Measurements from ENCODE around the gene MYMK.

MYMK gene

GRCh38 chr9:133499132-133499891 lies 25.4 kb downstream of the MYMK start:
- DNase-seq = no peak

DNA sequence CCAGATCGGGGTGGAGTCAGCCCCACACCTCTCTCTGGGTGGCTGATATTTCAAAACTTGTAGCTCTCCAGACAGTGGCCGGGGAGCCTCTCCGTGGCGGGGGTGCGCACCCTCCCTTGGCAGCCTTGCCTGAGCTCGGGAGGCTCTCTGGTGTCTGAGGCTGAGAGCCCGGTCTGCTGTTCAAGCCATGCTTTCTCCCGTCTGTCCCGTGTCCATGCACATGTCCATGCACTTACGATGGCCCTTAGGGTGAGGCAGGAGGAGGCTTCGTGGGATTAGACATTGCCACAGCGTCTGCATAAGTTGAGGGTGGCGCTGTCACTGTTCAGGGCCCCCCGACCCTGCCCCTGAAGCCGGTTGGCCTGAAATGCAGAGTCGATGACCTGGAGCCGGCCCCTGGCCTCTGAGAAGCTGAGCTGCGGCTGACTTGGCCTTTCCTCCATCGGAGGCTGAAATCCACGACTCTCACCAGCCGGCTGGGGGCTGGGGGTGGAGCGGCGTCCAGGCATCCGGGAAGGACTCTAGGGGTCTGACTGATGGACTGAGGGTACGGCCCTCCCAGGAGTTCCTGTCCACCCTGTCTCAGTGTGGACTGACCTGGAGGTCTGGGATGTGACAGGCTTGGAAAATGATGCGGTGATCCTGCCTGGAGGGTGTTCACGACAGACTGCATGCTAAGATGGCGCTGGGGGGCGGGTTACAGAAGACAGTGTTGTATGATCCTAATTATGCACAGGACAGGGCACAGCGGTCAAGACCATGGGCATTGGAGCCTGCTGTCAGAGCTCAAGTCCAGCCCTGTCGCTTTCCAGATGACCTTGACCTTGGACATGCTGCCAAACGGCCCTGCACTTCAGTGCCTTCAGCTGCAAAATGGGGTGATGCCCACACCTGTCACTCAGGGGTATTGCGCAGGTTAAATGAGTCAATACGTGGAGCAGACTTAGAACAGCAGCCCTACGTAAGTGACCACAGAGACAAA lies 27.6 kb downstream of the MYMK start:
- no peak for DNase-seq

- DNase-seq = no peak
These were observed 29.1 kb downstream of the MYMK start for GRCh38 chr9:133495327-133496293.

- no peak for DNase-seq
These were observed 30.0 kb downstream of the MYMK start for GRCh38 chr9:133494636-133495326.

GRCh38 chr9:133493845-133494540 lies 30.8 kb downstream of the MYMK start:
- DNase-seq = no peak

DNA sequence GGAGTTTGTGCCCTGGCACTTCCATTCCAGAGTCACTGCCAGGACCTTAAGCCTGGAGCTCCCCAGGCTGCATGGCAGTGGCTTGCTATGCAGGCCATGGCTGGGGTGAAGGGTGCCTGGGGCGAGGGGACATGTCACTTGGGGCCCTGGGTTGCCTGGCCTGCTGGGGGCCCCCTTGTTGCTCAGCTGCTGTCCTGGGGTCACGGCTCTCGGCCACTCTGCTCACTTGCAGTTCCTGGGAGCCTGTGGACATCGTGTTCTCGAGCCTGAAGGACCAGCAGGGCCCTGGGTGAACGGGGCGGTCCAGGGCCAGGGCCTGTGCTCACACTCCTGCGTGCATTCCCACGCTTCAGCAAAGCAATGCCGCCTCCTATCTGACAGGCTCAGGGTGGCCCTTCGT lies 31.3 kb downstream of the MYMK start:
- no peak for DNase-seq

GRCh38 chr9:133492061-133493021 lies 32.4 kb downstream of the MYMK start:
- no peak for DNase-seq

GRCh38 chr9:133491656-133491925 lies 33.2 kb downstream of the MYMK start:
- no peak for DNase-seq

DNA sequence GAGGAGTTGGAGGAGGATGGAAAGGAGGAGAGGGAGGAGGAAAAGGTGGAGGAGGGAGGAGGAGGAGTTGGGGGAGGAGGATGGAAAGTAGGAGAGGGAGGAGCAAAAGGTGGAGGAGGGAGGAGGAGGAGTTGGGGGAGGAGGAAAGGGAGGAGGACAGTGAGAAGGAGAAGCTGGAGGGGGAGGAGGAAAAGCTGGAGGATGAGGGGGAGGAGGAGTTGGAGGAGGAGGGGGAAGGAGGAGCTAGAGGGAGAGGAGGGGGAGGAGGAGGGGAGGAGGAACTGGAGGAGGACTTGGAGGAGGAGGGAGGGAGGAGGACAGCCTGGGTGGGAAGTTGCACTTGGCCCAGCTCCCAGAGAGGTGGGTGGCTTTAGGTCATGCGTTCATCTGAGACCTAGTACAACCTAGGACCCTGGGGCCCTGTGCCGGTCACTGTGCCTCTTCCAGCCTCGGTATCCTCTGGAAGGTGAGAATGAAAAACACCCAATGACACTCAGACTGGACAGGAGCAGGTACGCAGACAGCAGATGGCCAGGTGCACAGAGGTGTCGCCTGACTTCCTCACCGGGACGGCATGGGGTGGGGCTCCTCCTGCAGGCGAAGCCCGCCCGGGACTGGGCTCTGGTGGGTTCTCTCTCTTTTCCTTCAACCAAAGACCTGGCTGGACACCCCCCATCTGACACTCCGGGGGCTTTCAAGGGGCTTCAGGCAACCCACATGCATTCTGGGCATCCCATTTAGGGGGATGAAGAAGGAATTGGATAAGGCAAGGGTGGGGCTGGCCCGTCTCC lies 33.7 kb downstream of the MYMK start:
- DNase-seq = peak; percentile 3

DNA sequence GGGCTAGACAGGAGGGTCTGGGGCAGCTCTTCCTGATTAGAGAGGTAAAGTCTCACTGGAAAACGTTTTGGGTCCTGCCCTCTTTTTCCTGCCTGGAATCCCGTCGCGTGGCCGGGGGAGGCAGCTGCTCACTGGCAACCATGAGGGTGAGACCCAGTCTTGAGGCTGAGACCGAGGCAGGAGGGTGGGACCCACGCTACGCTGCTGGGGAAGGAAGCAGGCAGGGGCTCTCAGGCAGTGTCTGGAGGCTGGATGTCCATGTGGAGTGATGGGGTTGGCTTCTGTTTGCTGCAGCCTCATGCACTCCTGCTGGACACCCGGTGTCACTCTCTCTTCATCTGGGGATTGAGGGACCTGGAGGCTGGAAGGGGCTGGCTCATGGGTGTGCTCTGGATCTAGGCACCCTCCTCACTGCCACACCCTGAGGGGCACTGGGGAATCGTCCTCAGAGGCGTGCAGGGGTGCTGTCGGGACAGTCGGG lies 34.5 kb downstream of the MYMK start:
- no peak for DNase-seq

DNA sequence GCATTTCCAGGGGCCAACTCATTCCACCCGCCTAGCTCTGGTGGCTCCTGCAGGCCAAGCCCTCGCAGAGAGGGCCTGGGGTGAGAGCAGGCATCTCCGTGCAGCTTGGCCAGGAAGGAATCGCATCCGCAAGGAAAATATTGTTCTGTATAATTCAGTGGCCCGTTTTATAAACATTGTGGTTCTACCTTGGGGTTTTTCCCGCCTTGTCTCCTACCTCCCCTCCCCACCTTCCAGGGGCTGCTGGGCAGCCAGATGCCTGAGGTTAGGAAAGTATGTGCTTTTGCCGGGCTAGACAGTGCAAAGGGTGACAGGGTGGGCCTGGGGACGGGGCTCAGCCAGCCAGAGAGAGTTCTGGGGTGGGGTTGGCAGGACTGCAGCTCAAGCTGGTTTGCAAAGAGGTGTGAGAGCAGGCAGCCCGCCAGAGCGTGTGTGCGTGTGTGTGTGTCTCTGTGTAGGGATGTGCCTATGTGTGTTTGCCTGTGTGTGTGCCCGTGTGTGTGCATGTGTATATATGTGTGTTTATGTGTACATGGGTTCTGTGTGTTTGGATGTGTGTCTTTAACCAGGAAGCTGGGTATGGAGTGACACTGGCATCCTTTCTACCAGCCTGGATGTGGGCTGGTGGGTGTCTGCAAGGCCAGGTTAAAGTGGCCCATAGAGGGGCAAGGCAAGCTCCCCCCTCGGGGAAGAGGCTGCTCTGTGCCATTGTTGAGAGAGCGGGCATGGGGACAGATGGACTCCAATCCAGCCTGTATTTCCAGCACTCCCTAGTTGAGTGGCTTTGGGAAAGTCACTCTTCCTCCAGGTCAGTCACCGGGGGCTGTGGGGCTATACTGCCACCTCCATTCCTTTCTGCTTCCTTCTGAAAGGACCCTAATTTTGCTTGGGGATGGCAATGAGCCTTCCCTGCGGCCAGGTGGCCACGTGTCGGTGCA lies 35.2 kb downstream of the MYMK start:
- no peak for DNase-seq

- DNase-seq = no peak
These were observed 36.0 kb downstream of the MYMK start for GRCh38 chr9:133488686-133489252.

- DNase-seq = no peak
These were observed 37.4 kb downstream of the MYMK start for GRCh38 chr9:133487331-133487725.

- DNase-seq = no peak
These were observed 39.1 kb downstream of the MYMK start for GRCh38 chr9:133485531-133486260.

GRCh38 chr9:133484671-133485437 lies 39.9 kb downstream of the MYMK start:
- no peak for DNase-seq

DNA sequence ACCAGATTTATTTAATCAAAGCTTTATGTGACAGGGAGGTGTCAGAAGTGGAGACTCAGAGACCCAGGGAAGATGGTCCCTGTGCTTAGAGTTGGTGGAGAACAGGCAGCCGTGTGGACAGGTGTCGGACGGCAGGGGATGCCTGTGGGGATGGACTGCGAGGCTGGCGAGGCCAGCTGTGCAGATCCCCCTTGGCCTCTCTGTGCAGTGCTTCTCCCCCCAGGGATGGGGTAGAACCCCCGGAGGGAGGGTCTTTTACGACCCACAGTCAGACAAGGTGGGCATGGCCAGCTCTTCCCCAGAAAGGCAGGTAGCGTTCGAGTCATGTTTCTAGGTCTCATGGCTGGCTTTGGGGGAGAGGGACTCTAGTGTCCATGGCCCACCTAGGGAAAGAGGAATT lies 41.1 kb downstream of the MYMK start:
- DNase-seq = no peak

Data from NCI-H774 (cell line).